Nephron (organoid): ENCODE results near the gene GRK2.

Experiments used
- H3K27ac Mint-ChIP-seq, 3 experiments: 2 replicates each; pipeline ENCODE4 v1.8.0; 2020; ENCODE audit warnings: mixed read lengths in 3 of 3, mild to moderate bottlenecking in 2 of 3, moderate library complexity in 1 of 3
- H3K27me3 Mint-ChIP-seq: 2 replicates; pipeline ENCODE4 v1.8.0; 2021; ENCODE audit warnings: low read depth, mild to moderate bottlenecking, moderate library complexity, mixed read lengths
- H3K36me3 Mint-ChIP-seq: 2 replicates; pipeline ENCODE4 v1.8.0; 2020; ENCODE audit warnings: low read depth, mixed read lengths
- H3K4me1 Mint-ChIP-seq: 2 replicates; pipeline ENCODE4 v1.8.0; 2020; ENCODE audit warnings: mixed read lengths
- H3K4me3 Mint-ChIP-seq, 3 experiments: 2 replicates each; pipeline ENCODE4 v1.8.0; 2020; ENCODE audit warnings: mild to moderate bottlenecking in 3 of 3, mixed read lengths in 3 of 3, moderate library complexity in 2 of 3
- H3K9me3 Mint-ChIP-seq: 2 replicates; pipeline ENCODE4 v1.8.0; 2020; ENCODE audit warnings: mixed read lengths
- TF ChIP-seq, protein P1 (sequence below), 3 experiments: fragments of 200-600 bp; sonication (generic); IDR thresholded peaks; one replicate each; pipeline ENCODE4 v1.5.0; 2021; ENCODE audit warnings: antibody characterized with exemption in 3 of 3; ENCODE audit not compliant: unreplicated experiment in 3 of 3

The GRK2 gene

GRCh38 chr11:67270256-67271204 lies 4.3 kb downstream of the GRK2 start:
- peak overlapping the region; percentile 87 to 95 (median 93) for H3K27ac Mint-ChIP-seq
- TF ChIP-seq, protein P1, sequence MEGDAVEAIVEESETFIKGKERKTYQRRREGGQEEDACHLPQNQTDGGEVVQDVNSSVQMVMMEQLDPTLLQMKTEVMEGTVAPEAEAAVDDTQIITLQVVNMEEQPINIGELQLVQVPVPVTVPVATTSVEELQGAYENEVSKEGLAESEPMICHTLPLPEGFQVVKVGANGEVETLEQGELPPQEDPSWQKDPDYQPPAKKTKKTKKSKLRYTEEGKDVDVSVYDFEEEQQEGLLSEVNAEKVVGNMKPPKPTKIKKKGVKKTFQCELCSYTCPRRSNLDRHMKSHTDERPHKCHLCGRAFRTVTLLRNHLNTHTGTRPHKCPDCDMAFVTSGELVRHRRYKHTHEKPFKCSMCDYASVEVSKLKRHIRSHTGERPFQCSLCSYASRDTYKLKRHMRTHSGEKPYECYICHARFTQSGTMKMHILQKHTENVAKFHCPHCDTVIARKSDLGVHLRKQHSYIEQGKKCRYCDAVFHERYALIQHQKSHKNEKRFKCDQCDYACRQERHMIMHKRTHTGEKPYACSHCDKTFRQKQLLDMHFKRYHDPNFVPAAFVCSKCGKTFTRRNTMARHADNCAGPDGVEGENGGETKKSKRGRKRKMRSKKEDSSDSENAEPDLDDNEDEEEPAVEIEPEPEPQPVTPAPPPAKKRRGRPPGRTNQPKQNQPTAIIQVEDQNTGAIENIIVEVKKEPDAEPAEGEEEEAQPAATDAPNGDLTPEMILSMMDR (IDR thresholded peaks at IDR 0.05; ENCODE audit: unreplicated experiment in 3 of 3): no peak
- H3K4me1 Mint-ChIP-seq: peaks cover 43% of the 10 kb centered on the region
- H3K36me3 Mint-ChIP-seq: no peaks in the 10 kb centered on the region
- H3K4me3 Mint-ChIP-seq: peak overlapping the region; percentile 78 to 82 (median 79)
- H3K9me3 Mint-ChIP-seq: no peaks in the 10 kb centered on the region
- H3K27me3 Mint-ChIP-seq: no peaks in the 10 kb centered on the region

- H3K9me3 Mint-ChIP-seq: no peaks in the 10 kb centered on the region
- H3K27me3 Mint-ChIP-seq: no peaks in the 10 kb centered on the region
- peak overlapping the region; percentile 78 to 82 (median 79) for H3K4me3 Mint-ChIP-seq
- no peaks in the 10 kb centered on the region for H3K36me3 Mint-ChIP-seq
- peaks cover 41% of the 10 kb centered on the region for H3K4me1 Mint-ChIP-seq
- TF ChIP-seq, protein P1 (IDR thresholded peaks at IDR 0.05; ENCODE audit: unreplicated experiment in 3 of 3): no peak
- H3K27ac Mint-ChIP-seq: peak overlapping the region; percentile 87 to 95 (median 93)
Measured at GRCh38 chr11:67271205-67271540, 4.9 kb downstream of the GRK2 start.

DNA sequence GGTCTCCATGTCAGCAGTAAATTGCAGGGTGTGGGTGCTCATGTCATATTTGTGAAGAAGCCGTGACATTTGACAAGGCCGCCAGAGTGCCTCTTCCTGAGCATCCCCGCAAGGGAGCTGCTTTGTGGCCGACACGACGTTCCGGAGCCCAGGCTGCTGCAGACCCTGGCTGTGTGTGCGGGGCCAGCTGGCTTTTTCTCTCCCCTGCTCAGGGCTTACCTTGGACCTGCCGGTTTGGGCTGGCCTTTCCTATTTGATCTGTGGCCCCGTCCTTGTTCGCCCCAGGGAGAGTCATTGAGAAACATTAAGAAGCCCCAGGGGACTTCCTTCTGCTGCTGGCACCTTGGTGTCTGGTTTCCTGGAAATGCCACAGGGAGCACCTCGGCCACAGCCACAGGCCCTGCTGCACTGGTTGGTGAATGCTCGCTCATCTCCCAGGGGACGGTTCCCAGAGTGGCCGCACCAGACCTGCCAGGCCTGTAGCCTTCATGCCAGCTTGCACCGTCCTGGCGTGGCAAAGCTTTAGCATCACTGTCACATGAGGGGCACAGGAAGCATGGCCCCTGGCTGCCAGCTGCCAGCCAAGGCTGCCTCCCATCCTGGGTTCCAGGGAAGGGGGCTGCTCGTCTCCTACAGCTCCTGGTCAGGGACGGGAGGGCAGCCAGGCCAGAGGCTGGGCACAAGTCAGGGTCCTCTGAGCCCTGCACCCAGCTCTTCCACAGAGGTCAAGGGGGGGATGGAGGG lies 5.4 kb downstream of the GRK2 start:
- H3K9me3 Mint-ChIP-seq: no peaks in the 10 kb centered on the region
- H3K36me3 Mint-ChIP-seq: no peaks in the 10 kb centered on the region
- TF ChIP-seq, protein P1 (IDR thresholded peaks at IDR 0.05; ENCODE audit: unreplicated experiment in 3 of 3): no peak
- peaks cover 46% of the 10 kb centered on the region for H3K4me1 Mint-ChIP-seq
- peak overlapping the region in 1 of 3 experiments; percentile 25 for H3K4me3 Mint-ChIP-seq
- H3K27ac Mint-ChIP-seq: peak overlapping the region; percentile 87 to 95 (median 93)
- H3K27me3 Mint-ChIP-seq: no peaks in the 10 kb centered on the region

DNA sequence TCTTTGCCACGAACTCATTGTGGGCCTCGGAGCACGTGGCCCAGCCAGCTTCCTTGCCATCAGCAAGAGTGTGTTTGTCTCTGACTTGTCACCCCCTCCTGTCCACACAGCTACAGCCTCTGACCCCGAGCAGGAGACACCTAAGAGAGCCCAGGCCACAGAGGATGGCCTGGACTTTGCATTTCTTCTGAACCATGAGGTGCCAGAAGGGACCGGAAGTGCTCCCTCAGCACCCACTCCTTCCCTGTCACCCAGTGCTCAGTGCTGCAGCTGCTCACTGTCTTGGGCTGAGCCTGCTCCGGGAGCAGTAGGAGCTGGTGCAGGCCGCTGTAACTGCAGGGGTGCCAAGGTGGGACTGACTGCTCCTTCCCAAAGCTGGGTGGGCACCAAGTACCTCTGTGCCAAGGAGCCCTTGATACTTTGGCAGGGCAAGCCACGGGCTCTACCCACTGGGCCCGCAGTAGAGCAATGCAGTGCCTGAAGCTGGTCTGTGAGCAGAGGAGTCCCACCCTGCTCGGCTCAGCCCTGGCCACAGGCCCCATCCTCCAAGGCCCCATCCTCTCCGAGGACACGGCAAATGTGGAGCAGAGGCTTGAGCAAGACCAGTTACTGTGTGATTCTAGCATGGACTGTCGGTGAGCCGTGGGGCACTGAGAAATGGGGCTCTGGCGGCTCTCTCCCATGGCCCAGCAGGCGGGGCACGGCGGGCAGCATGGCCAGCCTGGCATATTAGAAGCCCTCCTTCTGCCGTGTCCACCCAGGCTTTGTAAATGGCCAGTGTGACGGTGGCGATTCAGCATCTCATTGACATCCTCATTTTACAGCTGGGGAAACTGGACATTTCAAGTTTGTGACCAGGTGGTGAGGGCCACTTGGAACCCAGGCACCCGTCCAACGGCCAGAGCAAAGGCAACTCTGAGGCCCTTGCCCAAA lies 6.3 kb downstream of the GRK2 start:
- no peaks in the 10 kb centered on the region for H3K9me3 Mint-ChIP-seq
- no peak overlapping the region for H3K4me3 Mint-ChIP-seq
- H3K4me1 Mint-ChIP-seq: peaks cover 47% of the 10 kb centered on the region
- H3K36me3 Mint-ChIP-seq: no peaks in the 10 kb centered on the region
- TF ChIP-seq, protein P1 (IDR thresholded peaks at IDR 0.05; ENCODE audit: unreplicated experiment in 3 of 3): no peak
- H3K27ac Mint-ChIP-seq: no peak overlapping the region
- no peaks in the 10 kb centered on the region for H3K27me3 Mint-ChIP-seq

DNA sequence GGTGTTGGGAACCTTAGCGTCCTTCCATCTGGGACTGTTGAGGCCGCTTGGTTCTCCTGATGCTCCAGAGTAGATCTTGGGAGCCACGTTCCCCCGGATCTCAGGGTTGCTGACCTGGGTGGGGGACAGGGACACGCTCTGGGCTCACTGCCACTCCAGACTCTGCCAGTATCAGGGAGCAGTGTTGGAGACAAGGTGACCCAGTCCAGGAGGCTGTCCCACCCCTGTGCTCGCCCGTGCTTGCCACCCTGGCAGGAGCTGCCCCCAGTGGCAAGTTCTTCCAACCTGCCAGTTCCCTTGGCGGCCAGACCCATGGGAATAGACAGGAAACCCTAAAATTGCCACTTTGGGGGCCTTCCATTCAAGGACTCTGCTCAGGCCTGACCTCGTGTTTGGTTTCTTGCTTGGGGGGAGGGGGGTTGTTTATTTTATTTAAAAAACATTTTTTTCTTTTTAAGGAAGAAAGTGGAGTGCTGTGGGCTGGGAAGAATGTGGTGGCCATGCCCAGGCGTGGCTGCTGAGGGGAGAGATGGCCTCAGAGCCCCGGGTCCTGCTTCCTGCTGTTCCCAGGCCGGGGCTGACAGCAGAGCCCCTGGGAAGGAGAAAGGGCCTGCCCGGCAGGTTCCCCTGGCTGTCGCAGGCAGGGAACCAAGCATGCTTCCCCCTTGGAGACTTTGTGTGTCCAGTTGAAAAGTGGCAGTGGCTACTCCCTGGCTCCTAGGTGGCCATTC lies 7.2 kb downstream of the GRK2 start:
- H3K27me3 Mint-ChIP-seq: no peaks in the 10 kb centered on the region
- H3K27ac Mint-ChIP-seq: no peak overlapping the region
- H3K9me3 Mint-ChIP-seq: no peaks in the 10 kb centered on the region
- H3K4me3 Mint-ChIP-seq: no peak overlapping the region
- peaks cover 41% of the 10 kb centered on the region for H3K4me1 Mint-ChIP-seq
- H3K36me3 Mint-ChIP-seq: no peaks in the 10 kb centered on the region
- TF ChIP-seq, protein P1 (IDR thresholded peaks at IDR 0.05; ENCODE audit: unreplicated experiment in 3 of 3): no peak
